Lung (tissue), 12 donors: ENCODE data around the gene THEM5. TPM values are rescaled to one million over a fixed set of nuclear protein-coding genes. Genes with fewer than 3 reads are reported as not detected.

Experiments
- ATAC-seq: fragments of 200-7000 bp; cut with Tn5 transposase; one replicate; pipeline ENCODE4 v1.9.1; 2020; ENCODE audit warnings: moderate number of reproducible peaks; ENCODE audit not compliant: insufficient read depth, low FRiP score
- DNase-seq, 3 donors: peaks; one replicate each; pipeline ENCODE4 v3.0.0-alpha.2; 2013 to 2017
- H3K27ac ChIP-seq, 2 donors: one replicate each; pipeline ENCODE4 v1.5.1; 2013; ENCODE audit warnings: mild to moderate bottlenecking in 2 of 2, moderate library complexity in 2 of 2, control low read depth in 1 of 2, inconsistent platforms in 1 of 2, low read depth in 1 of 2, low read length in 1 of 2
- H3K27me3 ChIP-seq, 3 donors: one replicate each; pipeline ENCODE4 v1.5.1; 2013; ENCODE audit warnings: low read length in 2 of 3; ENCODE audit not compliant: control insufficient read depth in 3 of 3, insufficient read depth in 3 of 3
- H3K36me3 ChIP-seq, 4 donors: one replicate each; pipeline ENCODE4 v1.5.1; 2013; ENCODE audit warnings: low read length in 4 of 4, mild to moderate bottlenecking in 1 of 4, moderate library complexity in 1 of 4; ENCODE audit not compliant: control insufficient read depth in 4 of 4, insufficient read depth in 4 of 4
- H3K4me1 ChIP-seq, 5 donors: one replicate each; pipeline ENCODE4 v1.5.1; 2013; ENCODE audit warnings: low read length in 5 of 5, mild to moderate bottlenecking in 2 of 5, moderate library complexity in 1 of 5; ENCODE audit not compliant: control insufficient read depth in 5 of 5, insufficient read depth in 5 of 5
- H3K4me3 ChIP-seq: one replicate; pipeline ENCODE4 v1.5.1; 2013; ENCODE audit warnings: mild to moderate bottlenecking, control low read depth, moderate library complexity
- H3K9ac ChIP-seq, 2 donors: one replicate each; pipeline ENCODE4 v1.5.1; 2013; ENCODE audit warnings: low read length in 2 of 2, control low read depth in 1 of 2; ENCODE audit not compliant: insufficient read depth in 1 of 2
- H3K9me3 ChIP-seq, 4 donors: one replicate each; pipeline ENCODE4 v1.5.1; 2013; ENCODE audit warnings: low read length in 3 of 4, mild to moderate bottlenecking in 1 of 4, moderate library complexity in 1 of 4; ENCODE audit not compliant: control insufficient read depth in 4 of 4, insufficient read depth in 3 of 4
- WGBS, 2 donors: extraction: QIAGEN DNeasy Blood & Tissue Kit; methylation state at CpG; one replicate each; pipeline ENCODE4 v1.1.7; 2013; 5-methylcytosine and 5-hydroxymethylcytosine counted together
- polyA plus RNA-seq, 2 donors: library from polyadenylated mRNA; stranded (reverse); fragments of 200-250 nt; gene quantifications; one replicate each; pipeline ENCODE4 v1.2.1, GENCODE V29; 2013
- total RNA-seq, 2 donors: library from RNA; depleted of rRNA in 1 of 2; stranded (reverse); fragments of >200 nt in 1 of 2; gene quantifications; one replicate each; pipeline ENCODE4 v1.2.1, GENCODE V29; 2014 to 2021
- TF ChIP-seq, protein P1 (sequence below): IDR thresholded peaks from 2 replicates; pipeline ENCODE4 v1.5.1; 2012; ENCODE audit warnings: mild to moderate bottlenecking; ENCODE audit errors: control extremely low read depth, extremely low read depth
- donor health status: control.
- donor health status: control.
- donor health status: Bipolar disorder and iron deficiency.
- donor health status: healthy.
- donor health status: DM: yes; HTN: yes; CAD: no.

THEM5 gene
- total and polyA plus RNA-seq, 4 donors, result not detected

DNA sequence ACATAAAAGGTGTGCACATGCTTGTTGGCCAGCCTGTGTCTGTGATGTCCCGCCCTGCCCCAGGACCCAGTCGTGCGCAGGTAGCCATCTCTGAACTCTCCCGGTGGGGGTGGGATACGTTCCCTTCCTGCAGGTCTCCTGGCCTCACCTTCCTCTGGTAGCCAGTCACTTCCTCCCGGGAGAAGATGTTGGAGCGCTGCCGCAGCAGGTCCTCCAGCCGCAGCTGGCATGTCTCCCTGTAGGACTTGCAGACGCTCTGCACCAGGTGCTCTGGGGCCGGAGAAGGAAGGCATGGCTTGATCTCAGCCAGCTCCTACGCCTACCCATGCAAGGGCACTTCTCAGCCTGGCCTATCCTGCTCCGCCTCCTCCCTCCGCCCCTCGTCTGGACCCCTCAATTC is 39.1 kb downstream of the THEM5 start:
- no peaks in the 10 kb centered on the region for H3K36me3 ChIP-seq
- H3K4me3 ChIP-seq, result no peak overlapping the region
- WGBS, 2 donors, result 90 to 93% methylated on average over 15 of the region's 15 CpGs
- no peak for DNase-seq
- H3K4me1 ChIP-seq, result no peaks in the 10 kb centered on the region
- ATAC-seq, result no peak
- no peak overlapping the region for H3K9ac ChIP-seq
- H3K27ac ChIP-seq, result no peak overlapping the region
- H3K27me3 ChIP-seq, result peaks cover 0 to 2% (median 0%) of the 10 kb centered on the region in 3 donors
- H3K9me3 ChIP-seq, result no peaks in the 10 kb centered on the region
- TF ChIP-seq, protein P1, sequence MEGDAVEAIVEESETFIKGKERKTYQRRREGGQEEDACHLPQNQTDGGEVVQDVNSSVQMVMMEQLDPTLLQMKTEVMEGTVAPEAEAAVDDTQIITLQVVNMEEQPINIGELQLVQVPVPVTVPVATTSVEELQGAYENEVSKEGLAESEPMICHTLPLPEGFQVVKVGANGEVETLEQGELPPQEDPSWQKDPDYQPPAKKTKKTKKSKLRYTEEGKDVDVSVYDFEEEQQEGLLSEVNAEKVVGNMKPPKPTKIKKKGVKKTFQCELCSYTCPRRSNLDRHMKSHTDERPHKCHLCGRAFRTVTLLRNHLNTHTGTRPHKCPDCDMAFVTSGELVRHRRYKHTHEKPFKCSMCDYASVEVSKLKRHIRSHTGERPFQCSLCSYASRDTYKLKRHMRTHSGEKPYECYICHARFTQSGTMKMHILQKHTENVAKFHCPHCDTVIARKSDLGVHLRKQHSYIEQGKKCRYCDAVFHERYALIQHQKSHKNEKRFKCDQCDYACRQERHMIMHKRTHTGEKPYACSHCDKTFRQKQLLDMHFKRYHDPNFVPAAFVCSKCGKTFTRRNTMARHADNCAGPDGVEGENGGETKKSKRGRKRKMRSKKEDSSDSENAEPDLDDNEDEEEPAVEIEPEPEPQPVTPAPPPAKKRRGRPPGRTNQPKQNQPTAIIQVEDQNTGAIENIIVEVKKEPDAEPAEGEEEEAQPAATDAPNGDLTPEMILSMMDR, result no peak

DNA sequence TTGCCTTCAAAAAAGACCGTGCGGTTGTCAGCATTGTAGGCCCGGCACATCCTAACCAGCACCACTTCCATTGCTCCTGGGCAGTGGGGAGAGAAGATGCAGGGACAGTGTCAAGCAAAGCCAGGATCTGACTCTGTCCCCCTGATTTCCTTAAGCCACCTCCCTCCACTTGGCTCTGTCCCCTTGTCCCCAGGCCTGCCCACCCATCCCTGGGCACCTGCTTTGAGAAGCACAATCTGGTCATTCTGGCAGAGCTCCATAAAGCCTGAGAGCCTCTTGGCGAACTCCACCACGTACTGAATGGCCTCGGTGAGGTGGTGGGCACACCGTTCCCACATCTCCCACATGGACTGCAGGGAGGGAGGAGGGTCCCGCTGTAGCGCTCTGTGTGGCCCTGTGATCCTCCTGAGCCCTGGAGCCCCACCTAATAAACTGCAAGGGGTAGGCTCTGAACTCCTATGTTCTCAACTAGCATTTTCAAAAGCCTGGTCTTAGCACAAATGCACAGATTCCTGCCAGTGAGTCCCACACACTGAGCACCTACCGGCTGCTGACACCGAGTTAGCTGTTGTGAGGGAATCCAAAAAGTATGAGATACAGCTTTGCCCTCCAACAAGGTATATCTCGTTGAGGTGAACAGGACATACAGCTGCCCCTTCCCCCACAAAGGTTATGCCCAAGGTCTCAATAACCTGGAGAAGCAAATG is 40.1 kb downstream of the THEM5 start:
- no peaks in the 10 kb centered on the region for H3K9me3 ChIP-seq
- no peaks in the 10 kb centered on the region for H3K36me3 ChIP-seq
- WGBS, 2 donors, result 88 to 89% methylated on average over 12 of the region's 12 CpGs
- H3K27ac ChIP-seq, result no peak overlapping the region
- no peak overlapping the region for H3K4me3 ChIP-seq
- no peaks in the 10 kb centered on the region for H3K4me1 ChIP-seq
- H3K27me3 ChIP-seq, result peaks cover 0 to 2% (median 0%) of the 10 kb centered on the region in 3 donors
- no peak for DNase-seq
- TF ChIP-seq, protein P1, result no peak
- ATAC-seq, result no peak
- no peak overlapping the region for H3K9ac ChIP-seq

DNA sequence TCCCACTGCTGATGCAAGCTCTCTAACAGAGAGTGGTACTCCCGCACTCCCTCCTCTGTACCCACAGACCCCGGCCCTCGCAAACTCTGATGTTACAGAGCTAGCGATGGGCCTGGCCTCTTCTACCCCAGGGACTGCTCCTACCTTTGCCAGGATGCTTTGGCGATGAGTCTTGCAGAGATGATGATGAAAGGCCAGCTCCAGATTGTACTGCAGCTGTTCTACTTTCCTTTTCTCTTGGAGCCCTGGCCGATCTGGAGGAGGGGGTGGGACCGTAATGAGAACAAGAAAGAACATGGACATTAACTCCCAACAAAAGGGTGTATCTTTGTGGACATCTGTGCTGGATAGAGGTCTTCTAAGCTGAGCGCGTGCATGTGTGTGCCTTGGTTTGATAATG is 42.3 kb downstream of the THEM5 start:
- no peak overlapping the region for H3K4me3 ChIP-seq
- H3K9me3 ChIP-seq, result no peaks in the 10 kb centered on the region
- TF ChIP-seq, protein P1, result no peak
- WGBS, 2 donors, result 89 to 91% methylated on average over 9 of the region's 9 CpGs
- H3K27ac ChIP-seq, result no peak overlapping the region
- DNase-seq, result no peak
- H3K9ac ChIP-seq, result no peak overlapping the region
- H3K4me1 ChIP-seq, result no peaks in the 10 kb centered on the region
- no peak for ATAC-seq
- peaks cover 0 to 2% (median 0%) of the 10 kb centered on the region in 3 donors for H3K27me3 ChIP-seq
- H3K36me3 ChIP-seq, result peaks cover 0 to 3% (median 0%) of the 10 kb centered on the region in 4 donors
